ENCODE results near the gene SEMA6D. TPM values are rescaled to one million over a fixed set of nuclear protein-coding genes. Genes with fewer than 3 reads are reported as not detected.

SEMA6D gene
- total RNA-seq, 1 donor from 2014 or later: 12.8 TPM

GRCh38 chr15:47794252-47794914 lies 77.1 kb downstream of the SEMA6D start:
- no peaks in the 10 kb centered on the region for H3K9me3 Mint-ChIP-seq (ENCODE audit: unreplicated experiment)
- no peak overlapping the region for H3K27ac Mint-ChIP-seq (ENCODE audit: unreplicated experiment)
- H3K4me3 Mint-ChIP-seq (ENCODE audit: unreplicated experiment): no peak overlapping the region
- peaks cover 6% of the 10 kb centered on the region for H3K4me1 Mint-ChIP-seq (ENCODE audit: unreplicated experiment)
- DNase-seq (ENCODE audit: low spot score): no peak
- H3K27me3 Mint-ChIP-seq (ENCODE audit: unreplicated experiment): no peaks in the 10 kb centered on the region
- H3K36me3 Mint-ChIP-seq (ENCODE audit: low read depth, unreplicated experiment): no peaks in the 10 kb centered on the region
- no peak for TF ChIP-seq CTCF (IDR thresholded peaks at IDR 0.05; ENCODE audit: unreplicated experiment)

GRCh38 chr15:47795864-47796263 lies 78.6 kb downstream of the SEMA6D start:
- Mint-ChIP-seq H3K9me3 (ENCODE audit: unreplicated experiment) (no peaks in the 10 kb centered on the region), H3K4me1 (ENCODE audit: unreplicated experiment) (peaks cover 6% of the 10 kb centered on the region), H3K36me3 (ENCODE audit: low read depth, unreplicated experiment) (no peaks in the 10 kb centered on the region), H3K27me3 (ENCODE audit: unreplicated experiment) (no peaks in the 10 kb centered on the region), H3K4me3 (ENCODE audit: unreplicated experiment) (no peak overlapping the region), H3K27ac (ENCODE audit: unreplicated experiment) (no peak overlapping the region)
- TF ChIP-seq CTCF (IDR thresholded peaks at IDR 0.05; ENCODE audit: unreplicated experiment): no peak
- DNase-seq (ENCODE audit: low spot score): no peak

- no peaks in the 10 kb centered on the region for H3K9me3 Mint-ChIP-seq (ENCODE audit: unreplicated experiment)
- H3K27me3 Mint-ChIP-seq (ENCODE audit: unreplicated experiment): no peaks in the 10 kb centered on the region
- H3K36me3 Mint-ChIP-seq (ENCODE audit: low read depth, unreplicated experiment): no peaks in the 10 kb centered on the region
- no peak overlapping the region for H3K4me3 Mint-ChIP-seq (ENCODE audit: unreplicated experiment)
- H3K4me1 Mint-ChIP-seq (ENCODE audit: unreplicated experiment): peaks cover 6% of the 10 kb centered on the region
- no peak overlapping the region for H3K27ac Mint-ChIP-seq (ENCODE audit: unreplicated experiment)
- no peak for DNase-seq (ENCODE audit: low spot score)
- TF ChIP-seq CTCF (IDR thresholded peaks at IDR 0.05; ENCODE audit: unreplicated experiment): no peak
Measured at GRCh38 chr15:47796339-47796738, 79.0 kb downstream of the SEMA6D start.

GRCh38 chr15:47796830-47797229 lies 79.5 kb downstream of the SEMA6D start:
- no peaks in the 10 kb centered on the region for H3K9me3 Mint-ChIP-seq (ENCODE audit: unreplicated experiment)
- no peaks in the 10 kb centered on the region for H3K27me3 Mint-ChIP-seq (ENCODE audit: unreplicated experiment)
- DNase-seq (ENCODE audit: low spot score): no peak
- no peak overlapping the region for H3K4me3 Mint-ChIP-seq (ENCODE audit: unreplicated experiment)
- no peaks in the 10 kb centered on the region for H3K36me3 Mint-ChIP-seq (ENCODE audit: low read depth, unreplicated experiment)
- TF ChIP-seq CTCF (IDR thresholded peaks at IDR 0.05; ENCODE audit: unreplicated experiment): no peak
- peaks cover 6% of the 10 kb centered on the region for H3K4me1 Mint-ChIP-seq (ENCODE audit: unreplicated experiment)
- H3K27ac Mint-ChIP-seq (ENCODE audit: unreplicated experiment): no peak overlapping the region

GRCh38 chr15:47801522-47801921 lies 84.2 kb downstream of the SEMA6D start:
- TF ChIP-seq CTCF (IDR thresholded peaks at IDR 0.05; ENCODE audit: unreplicated experiment): no peak
- Mint-ChIP-seq H3K4me3 (ENCODE audit: unreplicated experiment) (no peak overlapping the region), H3K9me3 (ENCODE audit: unreplicated experiment) (no peaks in the 10 kb centered on the region), H3K36me3 (ENCODE audit: low read depth, unreplicated experiment) (no peaks in the 10 kb centered on the region), H3K27ac (ENCODE audit: unreplicated experiment) (no peak overlapping the region), H3K4me1 (ENCODE audit: unreplicated experiment) (no peaks in the 10 kb centered on the region), H3K27me3 (ENCODE audit: unreplicated experiment) (no peaks in the 10 kb centered on the region)
- DNase-seq (ENCODE audit: low spot score): no peak
